Measurements from ENCODE around the gene SH3TC2. TPM values are rescaled to one million over a fixed set of nuclear protein-coding genes. Genes with fewer than 3 reads are reported as not detected.

The SH3TC2 gene
- total RNA-seq, 3 donors from 2014 or later: 0.48 to 9.4 (median 2.3) TPM

GRCh38 chr5:148973455-148973854 lies 89.4 kb downstream of the SH3TC2 start:
- H3K4me3 ChIP-seq: no peak overlapping the region
- no peak for TF ChIP-seq POLR2A (IDR thresholded peaks at IDR 0.05)
- no peak for TF ChIP-seq POLR2AphosphoS5 (IDR thresholded peaks at IDR 0.05)
- TF ChIP-seq CTCF (IDR thresholded peaks at IDR 0.05): no peak
- H3K9me3 ChIP-seq: no peaks in the 10 kb centered on the region
- H3K4me1 ChIP-seq: peaks cover 0 to 8% of the 10 kb centered on the region in 2 donors
- intact Hi-C loops (cut with DNase I; ENCODE audit: low total_unique reads): no loop called here
- DNase-seq (ENCODE audit: low spot score in 2 of 2): no peak
- no peaks in the 10 kb centered on the region for H3K36me3 ChIP-seq
- H3K27me3 ChIP-seq: no peaks in the 10 kb centered on the region
- peak overlapping the region; percentile 1 to 68 for H3K27ac ChIP-seq

GRCh38 chr5:148972974-148973374 lies 89.9 kb downstream of the SH3TC2 start:
- DNase-seq (ENCODE audit: low spot score in 2 of 2): no peak
- H3K36me3 ChIP-seq: no peaks in the 10 kb centered on the region
- peaks cover 0 to 10% of the 10 kb centered on the region in 2 donors for H3K4me1 ChIP-seq
- H3K27ac ChIP-seq: peak overlapping the region; percentile 67 to 68
- TF ChIP-seq POLR2AphosphoS5 (IDR thresholded peaks at IDR 0.05) (no peak), CTCF (IDR thresholded peaks at IDR 0.05) (no peak), POLR2A (IDR thresholded peaks at IDR 0.05) (no peak)
- no peaks in the 10 kb centered on the region for H3K27me3 ChIP-seq
- H3K4me3 ChIP-seq: no peak overlapping the region
- H3K9me3 ChIP-seq: no peaks in the 10 kb centered on the region
- intact Hi-C loops (cut with DNase I; ENCODE audit: low total_unique reads): no loop called here

- intact Hi-C loops (cut with DNase I; ENCODE audit: low total_unique reads): no loop called here
- H3K4me1 ChIP-seq: peaks cover 0 to 16% of the 10 kb centered on the region in 2 donors
- H3K9me3 ChIP-seq: no peaks in the 10 kb centered on the region
- no peak overlapping the region for H3K4me3 ChIP-seq
- H3K27me3 ChIP-seq: no peaks in the 10 kb centered on the region
- H3K27ac ChIP-seq: peak overlapping the region; percentile 67 to 68
- no peak for TF ChIP-seq CTCF (IDR thresholded peaks at IDR 0.05)
- TF ChIP-seq POLR2A (IDR thresholded peaks at IDR 0.05): no peak
- TF ChIP-seq POLR2AphosphoS5 (IDR thresholded peaks at IDR 0.05): no peak
- no peaks in the 10 kb centered on the region for H3K36me3 ChIP-seq
- no peak for DNase-seq (ENCODE audit: low spot score in 2 of 2)
Observed at GRCh38 chr5:148972396-148972795, 90.5 kb downstream of the SH3TC2 start.

- H3K36me3 ChIP-seq: no peaks in the 10 kb centered on the region
- no peaks in the 10 kb centered on the region for H3K9me3 ChIP-seq
- intact Hi-C loops (cut with DNase I; ENCODE audit: low total_unique reads): no loop called here
- no peaks in the 10 kb centered on the region for H3K27me3 ChIP-seq
- no peak for DNase-seq (ENCODE audit: low spot score in 2 of 2)
- peak overlapping the region in 1 of 2 donors; percentile 93 for H3K27ac ChIP-seq
- H3K4me3 ChIP-seq: no peak overlapping the region
- peaks cover 0 to 20% of the 10 kb centered on the region in 2 donors for H3K4me1 ChIP-seq
- TF ChIP-seq POLR2A (IDR thresholded peaks at IDR 0.05) (no peak), CTCF (IDR thresholded peaks at IDR 0.05) (no peak), POLR2AphosphoS5 (IDR thresholded peaks at IDR 0.05) (no peak)
Observed at GRCh38 chr5:148970876-148971275, 92.0 kb downstream of the SH3TC2 start.

GRCh38 chr5:148970228-148970627 lies 92.6 kb downstream of the SH3TC2 start:
- no peak overlapping the region for H3K4me3 ChIP-seq
- H3K4me1 ChIP-seq: peaks cover 0 to 20% of the 10 kb centered on the region in 2 donors
- H3K27ac ChIP-seq: peak overlapping the region; percentile 75 to 93
- no peaks in the 10 kb centered on the region for H3K9me3 ChIP-seq
- no peaks in the 10 kb centered on the region for H3K27me3 ChIP-seq
- DNase-seq (ENCODE audit: low spot score in 2 of 2): peak; percentile 63 to 87
- no peak for TF ChIP-seq POLR2A (IDR thresholded peaks at IDR 0.05)
- TF ChIP-seq POLR2AphosphoS5 (IDR thresholded peaks at IDR 0.05): peak in 1 of 3 donors; percentile 37
- intact Hi-C loops (cut with DNase I; ENCODE audit: low total_unique reads): no loop called here
- H3K36me3 ChIP-seq: no peaks in the 10 kb centered on the region

Data from breast epithelium (tissue), 4 donors.